NB4 (cell line): ENCODE measurements around the gene MTMR11.

Experiments used
- DNase-seq: peaks from one replicate; pipeline ENCODE4 v3.0.0; 2010; ENCODE audit warnings: low read depth
- H3K4me3 ChIP-seq: one replicate; pipeline ENCODE4 v1.5.1; 2011; ENCODE audit warnings: mild to moderate bottlenecking, low read depth, low read length, moderate library complexity
- MYC ChIP-seq: IDR thresholded peaks from 2 replicates; pipeline ENCODE4 v1.6.1; 2011; ENCODE audit warnings: low read depth, low read length
- POLR2A ChIP-seq: IDR thresholded peaks from 2 replicates; pipeline ENCODE4 v1.6.1; 2011; ENCODE audit warnings: mild to moderate bottlenecking; ENCODE audit not compliant: insufficient read length; ENCODE audit errors: extremely low read depth
- TF ChIP-seq, protein P1 (sequence below): IDR thresholded peaks from one replicate; pipeline ENCODE4 v1.5.1; 2012; ENCODE audit warnings: low read depth, low read length
- TF ChIP-seq, protein P2 (sequence below): IDR thresholded peaks from 2 replicates; pipeline ENCODE4 v1.6.1; 2011; ENCODE audit warnings: low read depth, low read length

Gene MTMR11

DNA sequence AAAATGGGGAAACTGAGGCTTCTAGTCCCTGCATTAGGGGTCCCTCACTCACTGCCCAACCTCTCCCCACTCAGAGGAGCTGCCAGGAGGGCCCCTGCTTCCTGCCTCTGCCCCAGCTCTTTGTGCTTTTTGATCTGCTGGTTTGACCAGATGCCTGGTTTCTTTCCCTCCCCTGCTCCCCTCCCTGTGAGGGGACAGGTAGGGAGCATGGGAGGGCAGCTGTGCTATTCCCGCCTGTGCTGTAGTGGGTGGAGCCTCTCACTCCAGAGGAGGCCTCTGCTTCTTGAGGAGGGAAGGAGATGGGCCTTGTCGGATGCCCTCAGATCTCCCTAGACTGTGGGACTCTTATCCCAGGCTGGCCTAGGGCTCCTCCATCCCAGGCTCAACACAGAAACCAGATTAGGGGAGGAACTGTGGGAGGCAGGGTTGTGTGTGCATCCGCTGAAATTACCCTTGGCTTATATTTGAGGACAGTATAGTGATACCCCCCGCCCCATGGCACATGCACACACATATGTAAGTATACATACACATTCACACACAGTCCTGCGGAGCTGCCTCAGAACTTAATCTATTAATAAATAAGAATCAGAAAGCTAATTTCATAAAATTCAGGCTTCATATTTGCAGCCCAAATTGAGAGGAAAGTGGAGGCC is 32.7 kb downstream of the MTMR11 start:
- no peak overlapping the region for H3K4me3 ChIP-seq
- no peak for DNase-seq
- TF ChIP-seq, protein P1, sequence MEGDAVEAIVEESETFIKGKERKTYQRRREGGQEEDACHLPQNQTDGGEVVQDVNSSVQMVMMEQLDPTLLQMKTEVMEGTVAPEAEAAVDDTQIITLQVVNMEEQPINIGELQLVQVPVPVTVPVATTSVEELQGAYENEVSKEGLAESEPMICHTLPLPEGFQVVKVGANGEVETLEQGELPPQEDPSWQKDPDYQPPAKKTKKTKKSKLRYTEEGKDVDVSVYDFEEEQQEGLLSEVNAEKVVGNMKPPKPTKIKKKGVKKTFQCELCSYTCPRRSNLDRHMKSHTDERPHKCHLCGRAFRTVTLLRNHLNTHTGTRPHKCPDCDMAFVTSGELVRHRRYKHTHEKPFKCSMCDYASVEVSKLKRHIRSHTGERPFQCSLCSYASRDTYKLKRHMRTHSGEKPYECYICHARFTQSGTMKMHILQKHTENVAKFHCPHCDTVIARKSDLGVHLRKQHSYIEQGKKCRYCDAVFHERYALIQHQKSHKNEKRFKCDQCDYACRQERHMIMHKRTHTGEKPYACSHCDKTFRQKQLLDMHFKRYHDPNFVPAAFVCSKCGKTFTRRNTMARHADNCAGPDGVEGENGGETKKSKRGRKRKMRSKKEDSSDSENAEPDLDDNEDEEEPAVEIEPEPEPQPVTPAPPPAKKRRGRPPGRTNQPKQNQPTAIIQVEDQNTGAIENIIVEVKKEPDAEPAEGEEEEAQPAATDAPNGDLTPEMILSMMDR, result no peak
- TF ChIP-seq, protein P2, sequence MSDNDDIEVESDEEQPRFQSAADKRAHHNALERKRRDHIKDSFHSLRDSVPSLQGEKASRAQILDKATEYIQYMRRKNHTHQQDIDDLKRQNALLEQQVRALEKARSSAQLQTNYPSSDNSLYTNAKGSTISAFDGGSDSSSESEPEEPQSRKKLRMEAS, result no peak
- TF ChIP-seq MYC, result no peak

DNA sequence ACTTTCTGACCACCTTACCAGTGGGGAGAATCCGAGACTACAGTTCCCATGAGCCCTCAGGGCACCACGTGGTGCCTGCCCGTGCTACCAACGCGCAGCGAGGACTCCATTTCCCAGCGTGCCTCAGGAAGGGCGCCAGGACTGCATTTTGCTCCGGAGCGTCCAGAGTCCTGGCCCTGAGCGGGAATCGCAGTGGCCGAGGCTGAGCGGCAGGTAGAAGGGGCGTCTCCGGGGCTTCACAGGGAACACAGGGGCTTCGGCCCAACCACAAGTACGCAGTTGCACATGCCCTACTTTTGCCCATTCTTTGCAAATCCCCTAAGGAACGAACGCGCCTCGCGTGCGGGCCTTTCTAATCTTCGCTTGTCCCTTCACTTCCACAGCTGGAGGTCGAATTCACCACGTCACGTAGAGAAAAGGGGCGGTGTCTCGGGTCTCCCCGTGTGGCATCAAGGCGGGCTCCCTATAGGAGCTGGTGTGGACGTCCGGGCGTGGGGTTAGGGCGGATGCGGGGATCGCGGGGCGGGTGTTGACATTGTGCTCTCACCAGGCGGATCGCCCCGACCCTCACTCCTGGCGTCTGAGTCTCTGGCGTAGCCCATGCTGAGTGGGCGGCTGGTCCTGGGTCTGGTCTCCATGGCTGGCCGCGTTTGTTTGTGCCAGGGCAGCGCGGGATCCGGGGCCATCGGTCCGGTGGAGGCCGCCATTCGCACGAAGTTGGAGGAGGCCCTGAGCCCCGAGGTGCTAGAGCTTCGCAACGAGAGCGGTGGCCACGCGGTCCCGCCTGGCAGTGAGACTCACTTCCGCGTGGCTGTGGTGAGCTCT is 37.0 kb downstream of the MTMR11 start, which contains the start of gene BOLA1:
Gene BOLA1 (plus strand): TSS at position 109 of the 825 bp plus-strand sequence. CDS start 492 bp downstream, at position 601.
- peak; percentile 82 for DNase-seq
- peak within 1 kb of the TSS; percentile 45 for H3K4me3 ChIP-seq
- TF ChIP-seq MYC (no peak), POLR2A (no peak)
- TF ChIP-seq, protein P1, result no peak
- TF ChIP-seq, protein P2, result peak; percentile 93

DNA sequence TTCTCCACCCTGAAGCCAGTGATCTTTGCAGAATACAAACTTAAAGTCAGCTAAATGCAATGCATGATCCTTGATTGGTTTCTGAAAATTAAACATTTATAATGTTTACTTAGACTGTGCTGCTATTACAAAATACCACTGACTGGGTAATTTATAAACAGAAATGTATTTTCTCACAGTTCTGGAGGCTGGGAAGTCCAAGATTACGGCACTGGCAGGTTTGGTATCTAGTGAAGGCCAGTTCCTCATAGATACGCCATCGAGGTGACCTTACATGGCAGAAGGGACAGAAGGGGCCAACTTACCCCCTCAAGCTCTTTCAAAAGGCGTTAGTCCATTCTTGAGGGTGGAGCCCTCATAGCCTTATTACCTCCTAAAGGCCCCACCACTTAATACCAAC is 40.1 kb downstream of the MTMR11 start:
- no peak for TF ChIP-seq POLR2A
- TF ChIP-seq, protein P2, result no peak
- TF ChIP-seq MYC, result no peak
- TF ChIP-seq, protein P1, result no peak
- no peak overlapping the region for H3K4me3 ChIP-seq
- no peak for DNase-seq

DNA sequence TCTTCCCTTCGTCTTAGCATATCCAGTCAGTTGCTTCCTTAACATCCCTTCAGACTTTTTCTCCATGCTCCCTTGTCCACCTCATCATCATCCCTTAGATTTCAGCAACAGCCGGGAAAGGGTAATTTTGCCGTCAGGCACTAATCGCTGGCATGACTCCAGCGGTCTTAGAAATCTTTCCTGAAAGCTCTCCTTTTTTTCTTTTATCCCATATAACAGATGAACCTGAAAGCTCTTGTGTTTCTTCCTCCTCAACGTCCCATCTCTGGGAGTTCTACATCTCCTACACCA is 47.7 kb downstream of the MTMR11 start:
- TF ChIP-seq MYC (no peak), POLR2A (no peak)
- TF ChIP-seq, protein P2, result no peak
- TF ChIP-seq, protein P1, result no peak
- peak overlapping the region; percentile 72 for H3K4me3 ChIP-seq
- no peak for DNase-seq

DNA sequence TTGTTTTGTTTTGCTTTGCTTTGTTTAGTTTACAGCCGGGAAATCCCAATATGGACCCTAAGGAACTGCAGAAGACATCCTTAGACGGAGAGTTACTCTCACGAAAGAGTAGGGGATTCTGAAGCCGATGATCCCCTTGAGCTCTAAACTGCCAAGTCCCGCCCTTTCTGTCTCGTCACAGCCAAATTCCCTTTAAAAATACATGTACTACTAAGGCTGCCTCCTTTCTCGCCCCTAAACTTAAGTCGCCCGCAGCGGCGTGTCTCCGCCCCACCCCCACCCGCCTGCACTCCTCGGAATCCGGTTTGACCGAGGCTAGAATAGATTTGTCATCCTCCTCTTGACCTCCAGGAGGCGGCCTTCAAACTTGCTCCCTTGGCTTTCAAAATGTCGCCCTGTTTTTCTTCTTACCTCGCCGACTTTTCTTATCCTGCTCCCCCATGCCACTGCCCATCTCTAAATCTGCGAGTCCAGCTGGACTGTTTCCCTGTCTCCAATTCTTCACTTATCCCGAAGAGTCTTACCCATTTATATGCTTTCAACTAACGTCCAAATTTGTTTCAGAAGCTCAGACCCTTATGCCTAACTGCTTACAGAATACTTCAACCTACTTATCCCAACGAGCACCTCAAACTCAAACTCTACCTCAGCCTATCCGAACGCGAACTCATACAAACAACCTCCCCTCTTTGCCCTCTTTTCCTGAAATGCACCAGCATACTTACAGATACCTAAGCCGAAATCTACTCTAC is 48.3 kb downstream of the MTMR11 start:
- peak overlapping the region; percentile 72 for H3K4me3 ChIP-seq
- TF ChIP-seq, protein P2, result peak; percentile 64
- TF ChIP-seq MYC (peak; percentile 73), POLR2A (peak; percentile 11)
- TF ChIP-seq, protein P1, result peak; percentile 41
- peak; percentile 95 for DNase-seq
